Stomach (tissue), 9 donors: ENCODE measurements around the gene TNNT1. TPM values are rescaled to one million over a fixed set of nuclear protein-coding genes. Genes with fewer than 3 reads are reported as not detected.

Source experiments
- DNase-seq, 2 donors: peaks; one replicate each; pipeline versions ENCODE4 v3.0.0 to v3.0.0-alpha.2; 2013 to 2019
- H3K27ac ChIP-seq, 5 donors: fragments of 200-600 bp in 4 of 5; sonication (generic) in 4 of 5; one replicate each; pipeline ENCODE4 v1.5.1; 2013 to 2019; ENCODE audit warnings: mild to moderate bottlenecking in 1 of 5, moderate library complexity in 1 of 5
- H3K27me3 ChIP-seq, 3 donors: fragments of 200-600 bp; sonication (generic); one replicate each; pipeline ENCODE4 v1.5.1; 2017 to 2019; ENCODE audit warnings: mixed run types in 1 of 3
- H3K36me3 ChIP-seq, 4 donors: fragments of 200-600 bp; sonication (generic); 1 replicate in 3 of 4; 2 replicates in 1 of 4; pipeline ENCODE4 v1.5.1; 2016 to 2019
- H3K4me1 ChIP-seq, 4 donors: fragments of 200-600 bp; sonication (generic); one replicate each; pipeline ENCODE4 v1.5.1; 2016 to 2019
- H3K4me3 ChIP-seq, 4 donors: fragments of 200-600 bp; sonication (generic) in 3 of 4; one replicate each; pipeline ENCODE4 v1.5.1; 2016 to 2019; ENCODE audit warnings: mild to moderate bottlenecking in 1 of 4
- H3K9me3 ChIP-seq, 4 donors: fragments of 200-600 bp; sonication (generic); one replicate each; pipeline ENCODE4 v1.5.1; 2016 to 2019
- CTCF ChIP-seq, 7 experiments: fragments of 450-650 bp in 4 of 7; fragments of 200-600 bp in 3 of 7; sonication (generic) in 3 of 7; IDR thresholded peaks; one replicate each; pipeline ENCODE4 v1.5.1; 2016 to 2019; ENCODE audit warnings: antibody characterized with exemption in 7 of 7, control low read depth in 2 of 7, mild to moderate bottlenecking in 1 of 7
- EP300 ChIP-seq: sonication (generic); formaldehyde crosslinking; IDR thresholded peaks from one replicate; pipeline ENCODE4 v1.6.1; 2017; ENCODE audit warnings: antibody characterized with exemption
- POLR2A ChIP-seq, 4 donors: fragments of 450-650 bp; IDR thresholded peaks; one replicate each; pipeline ENCODE4 v1.6.1; 2016; ENCODE audit warnings: antibody characterized with exemption in 4 of 4, control low read depth in 2 of 4, mild to moderate bottlenecking in 1 of 4, moderate library complexity in 1 of 4
- POLR2AphosphoS5 ChIP-seq, 3 donors: sonication (generic); formaldehyde crosslinking; IDR thresholded peaks; one replicate each; pipeline ENCODE4 v1.6.1; 2016; ENCODE audit warnings: antibody characterized with exemption in 3 of 3
- WGBS, 5 donors: extraction: QIAGEN DNeasy Blood & Tissue Kit in 3 of 5; methylation state at CpG; one replicate each; pipeline versions ENCODE4 v1.1.5 to v1.1.7; 2013 to 2018; 5-methylcytosine and 5-hydroxymethylcytosine counted together
- intact Hi-C: fragments of 100-400 bp; cut with DNase I; formaldehyde crosslinking; loops from one replicate; pipeline ENCODE4 v1.15.1; 2023; ENCODE audit warnings: low total_unique reads
- polyA plus RNA-seq, 3 donors: library from polyadenylated mRNA; stranded (reverse); fragments of 200-250 nt; gene quantifications; one replicate each; pipeline ENCODE4 v1.2.3, GENCODE V29; 2013
- total RNA-seq, 5 donors: library from RNA; depleted of rRNA; stranded (reverse); fragments of >200 nt; gene quantifications; one replicate each; pipeline versions ENCODE4 v1.1.0 to v1.2.3, GENCODE V29; 2014 to 2016
- donor health status: healthy with polysubstance abuse.
- donor health status: Bipolar disorder and iron deficiency.
- donor health status: healthy.

Gene TNNT1
- total and polyA plus RNA-seq, 8 donors: 0.87 to 19.6 (median 3.9) TPM; not detected in 4

DNA sequence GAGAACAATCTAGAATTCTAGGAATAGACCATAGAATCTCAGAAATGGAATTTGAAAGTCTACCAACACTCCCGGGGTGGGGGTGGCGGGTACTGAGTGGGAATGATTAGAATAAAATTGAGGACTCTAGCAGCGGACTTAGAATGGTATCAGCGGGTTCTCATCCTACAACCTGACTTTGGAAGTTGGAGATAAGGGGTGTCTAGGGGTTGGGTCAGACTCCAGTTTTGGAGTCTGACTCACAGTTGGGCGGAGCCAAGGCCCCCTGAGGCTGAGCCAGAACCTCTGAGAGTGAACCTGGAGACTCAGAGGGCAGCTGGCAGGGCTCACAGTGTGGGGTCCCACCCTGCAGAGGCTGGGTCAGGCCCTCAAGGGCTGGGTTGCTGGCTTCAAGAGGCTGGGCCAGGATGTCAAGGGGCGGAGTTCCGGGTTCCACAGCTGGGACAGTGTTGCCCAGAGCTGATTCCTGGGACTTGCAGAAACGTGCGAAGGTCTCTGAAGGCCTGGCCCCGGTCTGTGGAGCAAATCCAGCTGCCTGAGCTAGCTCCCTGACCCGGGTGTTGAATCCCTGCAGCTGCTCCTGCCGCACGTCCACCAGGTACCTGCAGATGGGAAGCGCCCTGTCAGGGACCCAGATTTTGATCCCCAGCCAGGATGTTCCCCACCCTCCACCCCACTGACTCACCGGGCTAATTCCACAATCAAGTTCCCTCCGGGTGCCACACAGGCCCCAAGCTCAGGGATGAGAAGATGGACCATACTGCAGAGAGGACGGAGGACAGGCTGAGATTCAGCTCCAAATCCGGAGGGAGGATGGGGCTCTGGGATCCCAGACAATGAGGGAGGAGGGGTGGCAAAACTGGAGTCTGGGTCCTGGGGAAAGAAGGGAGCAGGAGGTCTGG, 10.1 kb upstream of the TNNT1 start:
- 55 to 59% (median 56%) methylated on average over 14 to 18 of the region's 18 CpGs for WGBS, 5 donors
- peaks cover 0 to 32% (median 18%) of the 10 kb centered on the region in 4 donors for H3K4me1 ChIP-seq
- intact Hi-C loops: no loop called here
- peak in 1 of 2 donors; percentile 28 for DNase-seq
- TF ChIP-seq EP300 (no peak), POLR2A (IDR thresholded peaks at IDR 0.05) (no peak), CTCF (IDR thresholded peaks at IDR 0.05) (no peak), POLR2AphosphoS5 (IDR thresholded peaks at IDR 0.05) (no peak)
- H3K27me3 ChIP-seq: peaks cover 25 to 100% (median 68%) of the 10 kb centered on the region in 3 donors
- no peak overlapping the region for H3K4me3 ChIP-seq
- H3K9me3 ChIP-seq: no peaks in the 10 kb centered on the region
- no peak overlapping the region for H3K27ac ChIP-seq
- H3K36me3 ChIP-seq: no peaks in the 10 kb centered on the region

GRCh38 chr19:55158423-55158822, 9.4 kb upstream of the TNNT1 start:
- TF ChIP-seq EP300: no peak
- no peak for TF ChIP-seq POLR2AphosphoS5 (IDR thresholded peaks at IDR 0.05)
- TF ChIP-seq POLR2A (IDR thresholded peaks at IDR 0.05): no peak
- no peak for TF ChIP-seq CTCF (IDR thresholded peaks at IDR 0.05)

GRCh38 chr19:55157064-55157908, 8.3 kb upstream of the TNNT1 start, which contains the start of gene TNNI3:
TNNI3 (minus strand) TSS chr19:55157732; CDS start chr19:55157589, 143 bp downstream.
- WGBS, 5 donors: 29 to 35% (median 29%) methylated on average over 8 to 39 of the region's 39 CpGs
- Histone ChIP-seq H3K4me3 (peak within 1 kb of the TSS in 1 of 4 donors; percentile 22), H3K27ac (no peak within 1 kb of the TSS), H3K4me1 (peaks cover 0 to 32% (median 18%) of the 10 kb centered on the region in 4 donors), H3K36me3 (no peaks in the 10 kb centered on the region), H3K27me3 (peaks cover 25 to 97% (median 63%) of the 10 kb centered on the region in 3 donors), H3K9me3 (no peaks in the 10 kb centered on the region)
- intact Hi-C loops: no loop called here
- TF ChIP-seq EP300 (no peak), POLR2AphosphoS5 (IDR thresholded peaks at IDR 0.05) (no peak), POLR2A (IDR thresholded peaks at IDR 0.05) (no peak), CTCF (IDR thresholded peaks at IDR 0.05) (no peak)
- peak in 1 of 2 donors; percentile 7 for DNase-seq

More at GRCh38 chr19:55158423-55158822, 9.4 kb upstream of the TNNT1 start:
- Histone ChIP-seq H3K27ac (no peak overlapping the region), H3K36me3 (no peaks in the 10 kb centered on the region), H3K9me3 (no peaks in the 10 kb centered on the region), H3K4me3 (no peak overlapping the region), H3K4me1 (peaks cover 0 to 32% (median 18%) of the 10 kb centered on the region in 4 donors), H3K27me3 (peaks cover 25 to 99% (median 68%) of the 10 kb centered on the region in 3 donors)
- WGBS, 5 donors: 48 to 61% (median 58%) methylated on average over 4 of the region's 4 CpGs
- DNase-seq: peak in 1 of 2 donors; percentile 8
- intact Hi-C loops: no loop called here
